BJ (cell line): ENCODE data around the gene AVPR1A. TPM values are rescaled to one million over a fixed set of nuclear protein-coding genes. Genes with fewer than 3 reads are reported as not detected.
A peak's percentile ranks its signal among the peaks of the same experiment; 100 is the strongest.

Experiments used
- CTCF ChIA-PET: fragments of 350-600 bp; formaldehyde crosslinking; extraction: SDS; loops from one replicate; lab custom pipeline; 2021; ENCODE audit warnings: antibody characterized with exemption, inconsistent platforms; lab: Yijun Ruan, JAX
- POLR2A ChIA-PET: fragments of 300-600 bp; sonication (Branson Sonifier 250); formaldehyde crosslinking; extraction: SDS; loops from one replicate; lab custom pipeline; 2021; ENCODE audit warnings: antibody characterized with exemption; lab: Charles Lee
- DNase-seq: peaks from one replicate; pipeline ENCODE4 v3.0.0-alpha.2; 2011; ENCODE audit warnings: low read depth
- H3K27me3 ChIP-seq: 2 replicates; pipeline ENCODE4 v1.6.0; 2011; ENCODE audit warnings: low read length; ENCODE audit not compliant: control insufficient read depth, insufficient read depth
- H3K36me3 ChIP-seq: 2 replicates; pipeline ENCODE4 v1.5.1; 2011; ENCODE audit warnings: low read length; ENCODE audit not compliant: control insufficient read depth, insufficient read depth
- H3K4me3 ChIP-seq: 2 replicates; pipeline ENCODE4 v1.5.1; 2011; ENCODE audit warnings: low read depth, mild to moderate bottlenecking, control low read depth, low read length
- CTCF ChIP-seq: IDR thresholded peaks from 2 replicates; pipeline ENCODE4 v1.5.1; 2011; ENCODE audit warnings: low read depth, mild to moderate bottlenecking, control low read depth, inconsistent platforms, low read length, moderate library complexity; ENCODE audit not compliant: insufficient read depth
- polyA plus RNA-seq: library from polyadenylated mRNA; depleted of rRNA; stranded (reverse); fragments of >200 nt; gene quantifications from 2 replicates; pipeline ENCODE4 v1.2.3, GENCODE V29; 2011

AVPR1A gene
- polyA plus RNA-seq, 1 experiment, result not detected

DNA sequence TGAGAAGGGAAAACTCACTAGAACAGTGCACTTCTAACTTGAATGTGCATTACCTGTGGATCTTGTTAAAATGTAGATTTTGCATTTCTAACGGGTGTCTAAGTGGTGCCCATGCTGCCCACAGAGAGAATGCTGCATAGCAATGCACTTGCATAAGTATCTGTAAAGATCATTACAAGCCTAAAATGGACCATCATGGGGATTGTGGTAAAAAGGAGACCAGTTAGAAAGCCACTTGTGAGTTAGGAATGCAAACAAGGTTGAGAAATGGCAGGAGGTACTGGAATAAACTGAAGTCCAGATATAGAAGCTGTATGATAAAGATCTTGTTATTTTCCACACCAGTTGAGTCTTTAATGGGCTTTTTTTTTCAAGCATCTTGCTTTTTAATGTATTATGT is 18.8 kb downstream of the AVPR1A start:
- TF ChIP-seq CTCF, result no peak
- Histone ChIP-seq H3K27me3 (no peaks in the 10 kb centered on the region), H3K36me3 (no peaks in the 10 kb centered on the region), H3K4me3 (no peak overlapping the region)
- DNase-seq, result no peak
- POLR2A ChIA-PET, result no interaction called here
- CTCF ChIA-PET, result interaction anchor here (0.9 kb wide), 1 partner anchor 9 kb away, joined by 3 read pairs; no protein-coding TSS in a partner anchor

- Histone ChIP-seq H3K4me3 (no peak overlapping the region), H3K36me3 (no peaks in the 10 kb centered on the region), H3K27me3 (no peaks in the 10 kb centered on the region)
- POLR2A ChIA-PET, result no interaction called here
- no peak for TF ChIP-seq CTCF
- no peak for DNase-seq
- CTCF ChIA-PET, result no interaction called here
Observed at GRCh38 chr12:63129927-63130326, 21.1 kb downstream of the AVPR1A start.

DNA sequence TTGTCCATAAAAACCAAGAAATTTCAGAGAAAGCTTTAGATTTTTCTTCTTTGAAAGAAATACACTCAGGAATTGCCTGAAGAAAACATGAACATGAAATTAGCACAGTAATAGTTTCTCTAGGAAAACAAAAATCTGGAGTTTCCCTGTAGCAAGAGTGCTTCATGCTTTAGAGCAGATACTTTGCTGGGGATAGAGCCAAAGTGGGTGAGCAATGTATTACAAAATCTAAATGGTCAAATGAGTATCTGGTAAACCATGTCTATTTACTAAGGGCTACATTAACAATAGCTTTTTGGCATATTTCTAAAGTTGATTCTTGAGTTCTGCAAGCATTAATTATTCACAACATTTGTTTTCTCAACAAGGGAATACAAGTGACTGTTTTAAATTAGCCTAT is 26.2 kb downstream of the AVPR1A start:
- DNase-seq, result no peak

GRCh38 chr12:63103494-63104131 is 47.4 kb downstream of the AVPR1A start:
- TF ChIP-seq CTCF, result peak; percentile 70
- ChIA-PET CTCF (interaction anchor here (0.8 to 1.1 kb wide), 4 partner anchors 10 to 296 kb away, joined by 3 read pairs; no protein-coding TSS in a partner anchor), POLR2A (no interaction called here)
- no peak for DNase-seq
- Histone ChIP-seq H3K27me3 (peaks cover 4% of the 10 kb centered on the region), H3K36me3 (no peaks in the 10 kb centered on the region), H3K4me3 (no peak overlapping the region)

More for the DNA sequence above, 26.2 kb downstream of the AVPR1A start:
- Histone ChIP-seq H3K27me3 (no peaks in the 10 kb centered on the region), H3K36me3 (no peaks in the 10 kb centered on the region), H3K4me3 (no peak overlapping the region)
- ChIA-PET POLR2A (no interaction called here), CTCF (interaction anchor here (0.6 to 1.2 kb wide), 3 partner anchors 22 to 27 kb away, joined by 3 to 4 read pairs (median 3); partner anchors contain the start of gene AVPR1A)
- no peak for TF ChIP-seq CTCF

- ChIA-PET CTCF (no interaction called here), POLR2A (no interaction called here)
- Histone ChIP-seq H3K4me3 (no peak overlapping the region), H3K27me3 (peaks cover 3% of the 10 kb centered on the region), H3K36me3 (no peaks in the 10 kb centered on the region)
- DNase-seq, result no peak
- TF ChIP-seq CTCF, result no peak
Observed at GRCh38 chr12:63101920-63102319, 49.1 kb downstream of the AVPR1A start.
